NOMO-1 treated with dmso at 0.1 percent for 144 hours (cell line): ENCODE measurements around the gene BTNL9.
A peak's percentile ranks its signal among the peaks of the same experiment; 100 is the strongest.
"Not testable (repeated sequence)": the region's sequence is repeated elsewhere in the genome, so short reads cannot be mapped to it uniquely, and the experiment has no call there.

Experiments used
- DNase-seq: peaks from one replicate; lab custom pipeline; 2025; ENCODE audit not compliant: unreplicated experiment; lab: John Stamatoyannopoulos, UW

BTNL9 gene

GRCh38 chr5:181098762-181099601 is 58.9 kb downstream of the BTNL9 start:
- no peak for DNase-seq

GRCh38 chr5:181099602-181100086 is 59.6 kb downstream of the BTNL9 start:
- no peak for DNase-seq

DNA sequence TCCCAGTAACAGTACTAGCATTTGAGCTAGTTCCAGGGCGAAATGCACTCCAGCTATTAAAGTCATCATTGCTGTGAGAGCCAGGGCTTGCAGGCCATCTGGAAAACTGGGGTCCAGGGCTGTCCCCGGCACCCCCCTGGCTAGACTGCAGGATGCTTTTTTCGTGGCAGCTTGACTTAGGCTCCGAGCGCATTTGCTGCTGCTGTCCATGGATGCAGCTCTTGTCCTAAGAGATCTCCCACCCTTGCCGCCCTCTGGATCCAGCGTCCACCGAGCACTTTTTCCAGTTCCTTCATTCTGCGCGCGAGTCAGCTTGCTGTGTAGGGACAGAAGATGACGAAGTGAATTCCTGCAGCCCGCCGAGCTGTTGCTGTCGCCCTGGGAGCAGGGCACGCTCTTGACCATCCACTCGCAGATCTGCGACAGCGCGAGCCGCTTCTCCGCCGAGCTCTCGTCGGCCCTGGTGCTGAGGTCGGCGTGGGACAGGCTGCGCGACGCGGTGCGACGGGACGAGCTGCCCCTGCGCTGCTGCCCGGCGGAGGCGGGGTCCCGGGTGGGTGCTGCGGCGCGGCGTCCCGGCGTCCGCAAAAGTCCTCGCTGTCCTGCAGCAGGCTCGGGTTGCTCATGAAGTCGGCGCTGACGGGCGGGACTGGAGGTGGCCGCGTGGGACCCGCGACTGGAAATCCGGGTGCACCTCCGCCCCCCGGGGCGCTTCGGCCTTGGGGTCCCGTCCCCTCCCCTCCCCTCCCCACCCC is 60.2 kb downstream of the BTNL9 start:
- DNase-seq: no peak

DNA sequence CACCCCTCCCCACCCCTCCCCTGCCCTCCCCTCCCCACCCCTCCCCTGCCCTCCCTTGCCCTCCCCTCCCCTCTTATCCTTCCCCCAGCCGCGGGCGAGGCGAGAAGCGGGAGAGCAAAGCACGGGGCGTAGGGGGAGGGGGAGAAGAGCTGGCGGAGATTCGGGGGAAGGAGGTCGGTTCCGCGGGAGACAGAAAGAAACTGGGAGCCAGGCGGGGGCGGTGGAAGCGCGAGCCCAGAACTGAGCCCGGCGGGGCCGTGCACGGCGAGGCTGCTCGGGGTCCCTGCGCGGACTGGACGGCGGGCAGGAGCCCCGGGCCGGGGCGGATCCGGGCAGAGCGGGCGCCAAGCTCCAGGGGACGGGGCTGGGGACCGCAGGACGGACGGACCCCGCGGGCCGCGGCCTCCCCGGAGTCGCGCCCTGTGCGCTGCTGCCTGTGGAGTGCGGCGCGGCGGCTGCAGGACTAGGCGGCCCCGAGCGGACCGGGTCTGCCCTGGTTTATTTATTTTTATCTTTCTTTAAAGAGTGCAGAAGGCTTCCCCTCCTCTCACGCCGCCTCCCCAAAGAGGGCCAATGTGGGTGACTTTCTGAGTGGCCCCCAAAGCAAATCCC is 61.1 kb downstream of the BTNL9 start:
- DNase-seq: not testable (repeated sequence)

DNA sequence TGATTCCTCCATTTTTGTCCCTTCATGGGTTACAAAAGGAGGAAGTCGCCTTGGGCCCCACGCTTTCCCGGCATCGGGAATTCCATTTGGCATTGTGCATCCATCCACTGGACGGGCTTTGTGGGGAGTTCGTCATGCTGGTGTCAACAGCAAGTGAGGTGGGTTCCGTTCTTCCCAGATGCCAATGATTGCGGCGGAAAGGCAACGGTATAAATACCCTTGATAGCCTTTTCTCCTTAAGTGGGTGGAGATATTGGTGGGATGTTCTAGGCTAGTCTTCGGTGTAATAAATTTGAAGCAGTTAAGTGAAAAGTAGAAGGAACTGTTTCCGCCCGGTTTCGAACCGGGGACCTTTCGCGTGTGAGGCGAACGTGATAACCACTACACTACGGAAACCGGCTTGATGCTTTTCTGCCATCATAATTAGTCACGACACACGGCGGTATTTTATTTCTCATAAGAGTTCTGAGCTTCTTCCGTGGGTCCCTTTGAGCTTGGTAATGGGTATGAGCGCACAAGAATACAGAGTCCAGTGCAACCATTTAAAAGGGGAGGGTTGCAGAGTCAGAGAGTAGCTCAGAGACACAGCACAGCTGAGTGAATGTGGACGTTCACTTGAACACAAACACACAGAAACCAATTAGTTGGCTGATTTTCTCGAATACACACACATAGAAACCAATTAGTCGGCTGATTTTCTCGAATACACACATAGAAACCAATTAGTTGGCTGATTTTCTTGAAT is 62.0 kb downstream of the BTNL9 start:
- not testable (repeated sequence) for DNase-seq

- peak; percentile 4 for DNase-seq
These were observed 64.1 kb downstream of the BTNL9 start for GRCh38 chr5:181104259-181104568.

GRCh38 chr5:181104606-181105390 is 64.7 kb downstream of the BTNL9 start:
- DNase-seq: not testable (repeated sequence)

GRCh38 chr5:181105391-181106025 is 65.4 kb downstream of the BTNL9 start:
- DNase-seq: peak; percentile 33

GRCh38 chr5:181107699-181108098 is 67.6 kb downstream of the BTNL9 start:
- no peak for DNase-seq

GRCh38 chr5:181108578-181109165 is 68.6 kb downstream of the BTNL9 start:
- no peak for DNase-seq

GRCh38 chr5:181109489-181110013 is 69.5 kb downstream of the BTNL9 start:
- no peak for DNase-seq

DNA sequence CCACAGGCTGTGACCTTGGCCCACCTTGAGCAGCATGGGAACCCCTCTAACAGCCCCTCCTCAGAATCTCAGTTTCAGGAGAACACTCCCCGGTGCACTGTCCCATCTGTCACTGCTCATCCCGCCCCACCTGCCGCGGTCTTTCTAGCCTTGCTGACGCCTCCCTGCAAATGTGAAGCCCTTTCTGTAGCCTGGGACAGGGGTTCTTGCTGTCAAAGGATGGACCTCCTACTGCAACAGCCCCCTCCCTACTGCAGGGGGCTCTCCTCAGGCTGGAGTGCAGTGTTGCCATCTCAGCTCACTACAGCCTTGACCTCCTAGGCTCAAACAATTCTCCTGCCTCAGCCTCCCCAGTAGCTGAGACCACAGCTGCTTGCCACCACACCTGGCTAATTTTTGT is 70.9 kb downstream of the BTNL9 start:
- DNase-seq: no peak
